H1 (cell line): Measurements from ENCODE around the gene DNA2. TPM values are rescaled to one million over a fixed set of nuclear protein-coding genes. Genes with fewer than 3 reads are reported as not detected.

Experiments used
- CTCF ChIA-PET: fragments of 300-600 bp; sonication (Branson Sonifier 250); formaldehyde crosslinking; loops from one replicate; lab custom pipeline; 2021; ENCODE audit not compliant: partially characterized antibody; lab: Charles Lee
- POLR2A ChIA-PET: fragments of 300-600 bp; sonication (Branson Sonifier 250); formaldehyde crosslinking; loops from one replicate; lab custom pipeline; 2021; ENCODE audit warnings: inconsistent platforms; ENCODE audit not compliant: partially characterized antibody; lab: Charles Lee
- DNase-seq, 2 experiments: peaks; one replicate each; pipeline versions ENCODE4 v3.0.0 to v3.0.0-alpha.2; 2010 to 2022; ENCODE audit warnings: low spot score in 2 of 2, low read depth in 1 of 2, mixed read lengths in 1 of 2
- FAIRE-seq: peaks from 2 replicates; lab custom pipeline; 2011; peaks lifted over from hg19 to GRCh38; lab: Jason Lieb, UNC
- H2AFZ ChIP-seq: 2 replicates; pipeline ENCODE4 v1.8.1; 2012; ENCODE audit warnings: low read length, inconsistent platforms
- H2AK5ac ChIP-seq: 2 replicates; pipeline ENCODE4 v1.6.1; 2013; ENCODE audit warnings: low read depth, low read length
- H2BK120ac ChIP-seq: replicated peaks from 2 replicates; pipeline ENCODE3; 2013; ENCODE audit warnings: low read depth, low read length, inconsistent platforms
- H2BK12ac ChIP-seq: 2 replicates; pipeline ENCODE4 v1.6.1; 2013; ENCODE audit warnings: low read depth, low read length
- H2BK15ac ChIP-seq: 2 replicates; pipeline ENCODE4 v1.6.1; 2013; ENCODE audit warnings: low read length
- H2BK20ac ChIP-seq: 2 replicates; pipeline ENCODE4 v1.6.1; 2013; ENCODE audit warnings: low read length
- H2BK5ac ChIP-seq: 2 replicates; pipeline ENCODE4 v1.6.1; 2013; ENCODE audit warnings: low read depth, low read length
- H3K14ac ChIP-seq: 2 replicates; pipeline ENCODE4 v1.6.1; 2013; ENCODE audit warnings: inconsistent platforms; ENCODE audit not compliant: insufficient read length
- H3K18ac ChIP-seq: 2 replicates; pipeline ENCODE4 v1.6.1; 2013; ENCODE audit warnings: low read length; ENCODE audit errors: extremely low read depth
- H3K23ac ChIP-seq: 2 replicates; pipeline ENCODE4 v1.6.1; 2013; ENCODE audit warnings: inconsistent platforms; ENCODE audit not compliant: insufficient read length
- H3K23me2 ChIP-seq: 2 replicates; pipeline ENCODE4 v1.6.1; 2013; ENCODE audit warnings: low read depth, low read length
- H3K27ac ChIP-seq: 2 replicates; pipeline ENCODE4 v1.6.1; 2011; ENCODE audit warnings: low read depth, low read length, inconsistent platforms
- H3K27me3 ChIP-seq, 4 experiments: replicated peaks in 1 of 4; 1 replicate in 1 of 4; 2 replicates in 3 of 4; pipeline versions ENCODE4 v1.6.1 to v1.8.1; 2011 to 2013; ENCODE audit warnings: low read length in 3 of 4, mild to moderate bottlenecking in 3 of 4, inconsistent platforms in 2 of 4, mixed read lengths in 2 of 4, moderate library complexity in 1 of 4; ENCODE audit not compliant: control insufficient read depth in 3 of 4, insufficient read depth in 3 of 4; ENCODE audit errors: extremely low read depth in 1 of 4
- H3K36me3 ChIP-seq, 4 experiments: 2 replicates each; pipeline versions ENCODE4 v1.6.1 to v1.8.1; 2011 to 2013; ENCODE audit warnings: mild to moderate bottlenecking in 4 of 4, low read length in 3 of 4, moderate library complexity in 2 of 4, control low read depth in 1 of 4, inconsistent platforms in 1 of 4; ENCODE audit not compliant: insufficient read depth in 4 of 4, control insufficient read depth in 2 of 4
- H3K4ac ChIP-seq: replicated peaks from 2 replicates; pipeline ENCODE3; 2013; ENCODE audit warnings: low read length, low read depth, mixed read lengths, inconsistent platforms; ENCODE audit not compliant: insufficient read length
- H3K4me1 ChIP-seq, 4 experiments: replicated peaks in 1 of 4; 1 replicate in 1 of 4; 2 replicates in 3 of 4; pipeline versions ENCODE4 v1.6.1 to v1.8.1; 2011 to 2013; ENCODE audit warnings: low read length in 3 of 4, inconsistent platforms in 2 of 4, mixed read lengths in 1 of 4; ENCODE audit not compliant: insufficient read depth in 4 of 4, control insufficient read depth in 3 of 4
- H3K4me2 ChIP-seq, 2 experiments: 2 replicates each; pipeline versions ENCODE4 v1.6.1 to v1.8.1; 2011 to 2013; ENCODE audit warnings: low read depth in 2 of 2, low read length in 2 of 2, control low read depth in 1 of 2, inconsistent platforms in 1 of 2, mild to moderate bottlenecking in 1 of 2; ENCODE audit not compliant: insufficient read depth in 1 of 2
- H3K4me3 ChIP-seq, 4 experiments: fragments of 200-600, 300-600 bp in 1 of 4; sonication (generic), shearing (Covaris generic), sonication (Bioruptor Twin) in 1 of 4; 2 replicates each; pipeline versions ENCODE4 v1.5.1 to v1.8.1; 2011 to 2016; ENCODE audit warnings: low read length in 4 of 4, low read depth in 3 of 4, control low read depth in 2 of 4, inconsistent platforms in 2 of 4, mild to moderate bottlenecking in 2 of 4, mixed read lengths in 1 of 4, moderate library complexity in 1 of 4; ENCODE audit not compliant: insufficient read depth in 2 of 4; ENCODE audit errors: extremely low read depth in 1 of 4
- H3K56ac ChIP-seq: replicated peaks from 2 replicates; pipeline ENCODE3; 2013; ENCODE audit warnings: low read depth, mild to moderate bottlenecking, mixed read lengths, low read length, inconsistent platforms; ENCODE audit not compliant: insufficient read length
- H3K79me1 ChIP-seq: 2 replicates; pipeline ENCODE4 v1.6.1; 2013; ENCODE audit warnings: low read depth, low read length, control low read depth
- H3K79me2 ChIP-seq, 2 experiments: 2 replicates each; pipeline versions ENCODE4 v1.6.1 to v1.8.1; 2012 to 2013; ENCODE audit warnings: low read length in 2 of 2, mild to moderate bottlenecking in 2 of 2, inconsistent platforms in 1 of 2; ENCODE audit not compliant: insufficient read depth in 2 of 2, control insufficient read depth in 1 of 2
- H3K9ac ChIP-seq, 4 experiments: replicated peaks in 1 of 4; 1 replicate in 1 of 4; 2 replicates in 3 of 4; pipeline versions ENCODE4 v1.6.1 to v1.8.1; 2011 to 2013; ENCODE audit warnings: low read depth in 3 of 4, low read length in 3 of 4, control low read depth in 2 of 4, mild to moderate bottlenecking in 2 of 4, moderate library complexity in 2 of 4, inconsistent platforms in 1 of 4; ENCODE audit errors: extremely low read depth in 1 of 4
- H3K9me3 ChIP-seq, 2 experiments: 2 replicates each; pipeline versions ENCODE4 v1.6.1 to v1.8.1; 2012 to 2013; ENCODE audit warnings: mild to moderate bottlenecking in 2 of 2, moderate library complexity in 2 of 2, control low read depth in 1 of 2, inconsistent platforms in 1 of 2, low read depth in 1 of 2, low read length in 1 of 2, mixed read lengths in 1 of 2; ENCODE audit not compliant: insufficient read depth in 2 of 2
- H4K20me1 ChIP-seq, 2 experiments: replicated peaks in 1 of 2; 2 replicates each; pipeline versions ENCODE3 to v1.8.1; 2011 to 2013; ENCODE audit warnings: inconsistent platforms in 2 of 2, low read length in 2 of 2, mild to moderate bottlenecking in 1 of 2; ENCODE audit not compliant: insufficient read depth in 2 of 2, control insufficient read depth in 1 of 2
- H4K5ac ChIP-seq: 2 replicates; pipeline ENCODE4 v1.6.1; 2013; ENCODE audit warnings: low read length, low read depth, mixed read lengths, inconsistent platforms; ENCODE audit not compliant: insufficient read length
- H4K8ac ChIP-seq: 2 replicates; pipeline ENCODE4 v1.8.0; 2013; ENCODE audit warnings: mild to moderate bottlenecking, moderate library complexity, low read length, inconsistent platforms; ENCODE audit not compliant: insufficient read depth; ENCODE audit errors: extremely low read depth
- H4K91ac ChIP-seq: replicated peaks from 2 replicates; pipeline ENCODE3; 2013; ENCODE audit warnings: low read length, mixed read lengths, inconsistent platforms; ENCODE audit not compliant: insufficient read length
- CBX5 ChIP-seq: fragments of 300-800, 300-1000 bp; sonication (generic); IDR thresholded peaks from 2 replicates; pipeline ENCODE4 v1.7.1; 2016; ENCODE audit warnings: antibody characterized with exemption, low read length, low read depth
- CBX8 ChIP-seq: fragments of 300-800, 300-1000 bp; sonication (generic); IDR thresholded peaks from 2 replicates; pipeline ENCODE4 v1.7.1; 2016; ENCODE audit warnings: low read depth, low read length, borderline replicate concordance
- CHD1 ChIP-seq: IDR thresholded peaks from 2 replicates; pipeline ENCODE4 v1.6.1; 2012; ENCODE audit warnings: low read depth, low read length, improper control_type of control experiment
- EGR1 ChIP-seq: IDR thresholded peaks from 2 replicates; pipeline ENCODE4 v1.6.1; 2011; ENCODE audit warnings: low read depth, low read length, borderline replicate concordance
- JUND ChIP-seq: IDR thresholded peaks from 2 replicates; pipeline ENCODE4 v1.6.1; 2011; ENCODE audit warnings: mild to moderate bottlenecking, improper control_type of control experiment, low read length
- KDM4A ChIP-seq: IDR thresholded peaks from one replicate; pipeline ENCODE4 v1.7.1; 2012; ENCODE audit warnings: low read depth, mild to moderate bottlenecking, moderate library complexity, low read length, inconsistent platforms; ENCODE audit not compliant: severe bottlenecking
- MAFK ChIP-seq: IDR thresholded peaks from 2 replicates; pipeline ENCODE4 v1.6.1; 2012; ENCODE audit warnings: low read depth, mild to moderate bottlenecking, improper control_type of control experiment, low read length
- NRF1 ChIP-seq: IDR thresholded peaks from 2 replicates; pipeline ENCODE4 v1.6.1; 2011; ENCODE audit warnings: mild to moderate bottlenecking, low read depth, low read length, improper control_type of control experiment
- PHF8 ChIP-seq: fragments of 200-600 bp; sonication (generic); conservative IDR thresholded peaks from 2 replicates; pipeline ENCODE4 v1.7.1; 2012; ENCODE audit warnings: low read depth, mild to moderate bottlenecking, inconsistent platforms, low read length, moderate library complexity
- POU5F1 ChIP-seq: IDR thresholded peaks from 2 replicates; pipeline ENCODE4 v1.6.1; 2011; ENCODE audit warnings: low read depth, mild to moderate bottlenecking, low read length, moderate library complexity
- SIX5 ChIP-seq: IDR thresholded peaks from 2 replicates; pipeline ENCODE4 v1.6.1; 2011; ENCODE audit warnings: mild to moderate bottlenecking, low read depth, low read length
- SUZ12 ChIP-seq: fragments of 200-600 bp; sonication (generic); IDR thresholded peaks from 2 replicates; pipeline ENCODE4 v1.6.1; 2012; ENCODE audit warnings: mild to moderate bottlenecking, inconsistent platforms, low read length, moderate library complexity, mixed read lengths
- TCF12 ChIP-seq: IDR thresholded peaks from 2 replicates; pipeline ENCODE4 v1.6.1; 2011; ENCODE audit warnings: low read depth, mild to moderate bottlenecking, low read length
- TEAD4 ChIP-seq: IDR thresholded peaks from 2 replicates; pipeline ENCODE4 v1.6.1; 2012; ENCODE audit warnings: low read depth, low read length, inconsistent platforms, mixed read lengths
- YY1 ChIP-seq: IDR thresholded peaks from 2 replicates; pipeline ENCODE4 v1.6.1; 2011; ENCODE audit warnings: low read depth, mild to moderate bottlenecking, low read length
- WGBS, 2 experiments: shearing (Covaris generic) in 1 of 2; methylation state at CpG; one replicate each; pipeline versions ENCODE4 v1.1.6 to v1.1.7; 2013 to 2015; ENCODE audit warnings: low lambda C conversion rate in 2 of 2, mixed read lengths in 2 of 2, inconsistent platforms in 1 of 2, low coverage in 1 of 2, missing lambda C conversion rate in 1 of 2; ENCODE audit not compliant: insufficient replicate concordance in 2 of 2, insufficient coverage in 1 of 2, insufficient read length in 1 of 2; ENCODE audit errors: extremely low coverage in 1 of 2, missing lambda C conversion rate in 1 of 2; 5-methylcytosine and 5-hydroxymethylcytosine counted together
- polyA plus RNA-seq, 7 experiments: library from polyadenylated mRNA; depleted of rRNA in 3 of 7; stranded (reverse) in 5 of 7; unstranded in 2 of 7; fragments of >200 nt in 5 of 7; fragments of 200-250 nt in 2 of 7; gene quantifications; 1 replicate in 5 of 7; 2 replicates in 1 of 7; 4 replicates in 1 of 7; pipeline versions ENCODE4 v1.2.1 to v1.2.3, GENCODE V29; 2011 to 2013; ENCODE audit warnings: missing spikeins in 2 of 7, mixed read lengths in 2 of 7
- total RNA-seq: library from RNA; stranded (reverse); fragmentation: NEBNext Ultra II Directional; extraction: Animal tissue kit (Norgen Biotek cat#: 25700); gene quantifications from 2 replicates; pipeline ENCODE4 v1.2.1, GENCODE V29; 2021

Gene DNA2
- total and polyA plus RNA-seq, 2 of the 8 experiments (the other 6 are each of a cell fraction or from before 2014, with no cell fraction given): 16.0 to 57.9 TPM

DNA sequence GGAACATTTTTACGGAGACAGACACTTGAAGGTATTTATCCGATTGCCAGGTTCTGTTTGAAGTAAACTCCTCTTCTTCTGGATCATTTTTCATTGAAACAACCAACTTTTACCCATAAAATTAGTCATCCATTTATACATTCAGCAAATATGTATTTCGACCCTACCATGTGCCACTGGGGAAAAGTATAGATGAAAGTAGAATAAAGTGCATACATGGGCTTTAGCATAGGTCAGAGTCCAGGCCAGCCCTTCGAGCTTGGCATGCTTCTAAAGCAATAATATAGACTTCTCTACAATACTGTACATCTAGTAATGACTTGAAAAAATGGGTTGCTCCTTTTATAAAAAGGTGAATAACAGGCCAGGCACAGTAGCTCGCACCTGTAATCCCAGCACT, 45.4 kb upstream of the DNA2 start:
- FAIRE-seq (no peak), DNase-seq (no peak)
- H3K79me2 ChIP-seq: no peaks in the 10 kb centered on the region
- no peak overlapping the region for H2BK15ac ChIP-seq
- H3K18ac ChIP-seq: no peak overlapping the region
- H3K56ac ChIP-seq: no peak overlapping the region
- no peak overlapping the region for H3K23ac ChIP-seq
- no peaks in the 10 kb centered on the region for H3K27me3 ChIP-seq
- no peaks in the 10 kb centered on the region for H3K4me1 ChIP-seq
- no peak overlapping the region for H3K27ac ChIP-seq
- CTCF ChIA-PET: no interaction called here
- H4K91ac ChIP-seq: no peak overlapping the region
- H2BK5ac ChIP-seq: no peak overlapping the region
- no peak overlapping the region for H3K9ac ChIP-seq
- no peaks in the 10 kb centered on the region for H3K36me3 ChIP-seq
- no peaks in the 10 kb centered on the region for H4K20me1 ChIP-seq
- H2BK12ac ChIP-seq: no peak overlapping the region
- no peaks in the 10 kb centered on the region for H3K23me2 ChIP-seq
- no peak overlapping the region for H2AFZ ChIP-seq
- TF ChIP-seq KDM4A (no peak), MAFK (no peak), SUZ12 (no peak), SIX5 (no peak), CHD1 (no peak), CBX8 (no peak), PHF8 (no peak), CBX5 (no peak), TEAD4 (no peak), EGR1 (no peak), JUND (no peak), YY1 (no peak), POU5F1 (no peak), TCF12 (no peak), NRF1 (no peak)
- no peak overlapping the region for H2BK120ac ChIP-seq
- WGBS, 2 experiments: 88% methylated on average over 5 of the region's 5 CpGs; no CpG with 5 or more reads in 1 of the 2 experiments
- no peak overlapping the region for H2AK5ac ChIP-seq
- H3K4me2 ChIP-seq: no peak overlapping the region
- H2BK20ac ChIP-seq: no peak overlapping the region
- H3K79me1 ChIP-seq: no peaks in the 10 kb centered on the region; the same call in 1 of the 2 replicates
- no peak overlapping the region for H3K4me3 ChIP-seq
- H3K14ac ChIP-seq: no peak overlapping the region
- no peak overlapping the region for H3K4ac ChIP-seq
- H4K5ac ChIP-seq: no peak overlapping the region
- no peaks in the 10 kb centered on the region for H3K9me3 ChIP-seq
- POLR2A ChIA-PET: interaction anchor here (1.2 kb wide), 1 partner anchor 9 kb away, joined by 4 read pairs; no protein-coding TSS in a partner anchor
- H4K8ac ChIP-seq: no peak overlapping the region
